HG03103 (cell line): ENCODE measurements around the gene MRS2.
A peak's percentile ranks its signal among the peaks of the same experiment; 100 is the strongest.
"Not testable (repeated sequence)": the region's sequence is repeated elsewhere in the genome, so short reads cannot be mapped to it uniquely, and the experiment has no call there.

Experiments
- ATAC-seq: cut with Tn5 transposase; IDR thresholded peaks from one replicate; pipeline ENCODE4 v1.9.1; 2021; ENCODE audit warnings: low read depth; ENCODE audit not compliant: unreplicated experiment

The MRS2 gene, protein sequence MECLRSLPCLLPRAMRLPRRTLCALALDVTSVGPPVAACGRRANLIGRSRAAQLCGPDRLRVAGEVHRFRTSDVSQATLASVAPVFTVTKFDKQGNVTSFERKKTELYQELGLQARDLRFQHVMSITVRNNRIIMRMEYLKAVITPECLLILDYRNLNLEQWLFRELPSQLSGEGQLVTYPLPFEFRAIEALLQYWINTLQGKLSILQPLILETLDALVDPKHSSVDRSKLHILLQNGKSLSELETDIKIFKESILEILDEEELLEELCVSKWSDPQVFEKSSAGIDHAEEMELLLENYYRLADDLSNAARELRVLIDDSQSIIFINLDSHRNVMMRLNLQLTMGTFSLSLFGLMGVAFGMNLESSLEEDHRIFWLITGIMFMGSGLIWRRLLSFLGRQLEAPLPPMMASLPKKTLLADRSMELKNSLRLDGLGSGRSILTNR

GRCh38 chr6:24402697-24403500 is at the start of gene MRS2:
Gene MRS2 (plus strand): TSS chr6:24402936. CDS start chr6:24403047, 111 bp downstream.
- peak; percentile 96 for ATAC-seq

- no peak for ATAC-seq
Observed at GRCh38 chr6:24353861-24354260, 48.9 kb upstream of the MRS2 start.

DNA sequence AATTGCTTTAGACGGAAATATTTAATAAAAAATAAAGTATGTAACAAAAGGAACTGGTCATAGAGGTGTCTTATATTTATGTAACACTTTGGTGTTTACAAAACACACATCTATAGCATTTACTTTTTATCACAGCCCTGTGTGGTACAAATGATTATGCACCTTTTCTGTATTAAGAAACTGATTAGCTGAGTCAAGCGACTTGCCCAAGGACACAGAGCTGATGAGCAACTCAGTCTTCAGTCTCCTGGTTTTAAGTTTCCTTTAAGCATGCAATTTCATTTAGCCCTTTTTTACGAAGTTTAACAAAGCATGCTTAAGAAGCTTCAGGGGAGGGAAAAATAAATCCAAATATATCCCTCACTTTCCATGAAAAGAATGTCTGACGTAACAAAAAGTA is 47.3 kb upstream of the MRS2 start:
- no peak for ATAC-seq

DNA sequence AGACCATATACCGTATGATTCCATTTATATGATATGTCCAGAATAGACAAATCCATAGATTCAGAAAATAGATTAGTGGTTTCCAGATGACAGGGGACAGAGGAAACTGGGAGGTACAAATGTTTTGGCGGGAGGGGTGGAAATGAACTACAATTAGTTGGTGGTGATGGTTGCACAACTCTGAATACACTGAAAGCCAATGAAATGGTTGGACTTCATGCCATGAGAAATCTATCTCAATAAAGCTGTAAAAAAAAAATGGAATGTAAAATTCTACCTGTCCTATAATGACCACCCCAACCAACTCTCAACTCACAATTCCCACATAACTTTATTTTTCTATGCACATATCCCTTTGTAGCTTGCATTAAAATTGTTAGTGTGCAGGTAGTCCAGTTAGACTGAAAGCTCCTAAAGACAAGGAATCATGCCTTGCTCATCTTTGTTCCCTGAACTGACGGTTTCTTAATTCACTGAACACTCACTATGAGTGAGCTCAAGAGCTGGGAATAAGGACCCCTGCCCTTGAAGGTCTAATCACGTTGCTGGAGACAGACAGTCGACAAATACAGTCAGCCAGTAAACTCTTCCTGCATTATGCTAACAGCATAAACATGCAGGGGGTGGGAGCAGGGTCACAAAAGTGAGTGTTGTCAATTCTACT is 46.3 kb upstream of the MRS2 start:
- no peak for ATAC-seq

- no peak for ATAC-seq
Observed at GRCh38 chr6:24357336-24358218, 45.2 kb upstream of the MRS2 start, which contains the start of gene DCDC2. Gene DCDC2 (minus strand): TSS chr6:24358059. CDS start chr6:24357750, 309 bp downstream.

- no peak for ATAC-seq
Observed at GRCh38 chr6:24358219-24358821, 44.4 kb upstream of the MRS2 start.

DNA sequence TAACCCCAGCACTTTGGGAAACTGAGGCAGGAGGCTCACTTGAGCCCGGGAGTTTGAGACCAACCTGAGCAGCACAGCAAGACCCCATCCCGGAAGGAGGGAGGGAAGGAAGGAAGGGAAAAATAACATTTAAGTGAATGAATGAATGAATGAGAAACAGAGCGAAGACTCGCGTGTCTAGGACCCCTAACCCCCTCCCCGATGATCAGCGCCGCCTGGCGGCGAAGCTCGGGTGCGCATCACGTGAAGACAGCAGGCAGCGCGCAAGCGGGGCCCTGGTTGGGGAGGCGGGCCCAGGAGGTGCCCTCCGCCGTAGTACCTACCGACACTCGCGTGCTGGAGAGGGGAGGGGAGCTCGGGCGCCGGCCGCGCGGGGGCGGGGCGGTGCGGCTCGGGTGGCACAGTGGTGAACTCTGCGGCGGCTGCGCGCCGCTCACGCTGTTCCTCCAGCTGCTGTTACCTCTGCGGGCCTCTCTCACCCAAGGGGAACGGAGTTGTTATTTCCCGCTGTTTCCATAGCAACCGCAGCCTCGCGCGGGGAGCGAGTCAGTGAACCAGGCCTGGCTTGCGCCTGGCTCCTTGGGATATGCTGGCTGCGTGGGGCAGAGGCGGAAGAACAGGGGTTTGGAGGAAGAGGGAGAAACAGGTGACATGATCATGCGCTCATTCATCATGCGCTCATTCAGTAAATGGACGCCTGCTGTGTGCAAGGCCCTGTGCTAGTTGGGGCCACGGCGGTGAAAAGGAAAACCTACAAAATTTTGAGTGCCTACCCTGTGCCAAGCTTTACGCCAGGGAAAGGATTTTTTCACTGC is 42.9 kb upstream of the MRS2 start:
- ATAC-seq: peak; percentile 80

DNA sequence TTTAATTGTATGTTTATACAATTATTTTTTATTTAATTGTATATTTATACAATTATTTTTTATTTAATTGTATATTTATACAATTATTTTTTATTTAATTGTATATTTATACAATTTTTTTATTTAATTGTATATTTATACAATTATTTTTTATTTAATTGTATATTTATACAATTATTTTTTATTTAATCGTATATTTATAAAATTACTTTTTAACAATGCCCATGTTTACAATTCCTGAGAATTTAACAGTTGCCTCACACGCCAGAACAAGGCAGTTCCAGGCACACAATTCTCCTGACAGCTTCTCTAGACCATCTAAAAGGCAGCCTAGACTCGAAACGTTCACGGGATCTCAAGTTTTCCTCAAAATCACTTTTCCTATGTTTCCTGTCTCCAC is 40.4 kb upstream of the MRS2 start:
- ATAC-seq: not testable (repeated sequence)

DNA sequence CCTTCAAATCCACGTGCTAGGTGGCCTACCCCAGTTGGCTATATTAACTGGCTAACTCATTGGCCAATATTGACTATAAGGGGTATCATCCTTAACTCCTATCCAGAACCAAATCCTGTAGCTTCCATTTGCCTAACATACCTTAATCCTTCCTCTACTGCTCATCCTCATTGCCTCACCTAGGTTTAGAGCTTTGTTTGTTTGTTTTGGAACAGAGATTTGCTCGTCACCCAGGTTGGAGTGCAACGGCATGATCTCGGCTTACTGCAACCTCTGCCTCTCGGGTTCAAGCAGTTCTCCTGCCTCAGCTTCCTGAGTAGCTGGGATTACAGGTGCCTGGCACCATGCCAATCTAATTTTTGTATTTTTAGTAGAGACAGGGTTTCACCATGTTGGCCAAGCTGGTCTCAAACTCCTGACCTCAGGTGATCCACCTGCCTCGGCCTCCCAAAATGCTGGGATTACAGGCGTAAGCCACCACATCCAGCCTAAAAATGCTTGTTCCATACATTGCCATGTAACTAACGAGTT is 37.6 kb upstream of the MRS2 start:
- ATAC-seq: not testable (repeated sequence)

GRCh38 chr6:24374612-24375011 is 28.1 kb upstream of the MRS2 start:
- ATAC-seq: no peak

DNA sequence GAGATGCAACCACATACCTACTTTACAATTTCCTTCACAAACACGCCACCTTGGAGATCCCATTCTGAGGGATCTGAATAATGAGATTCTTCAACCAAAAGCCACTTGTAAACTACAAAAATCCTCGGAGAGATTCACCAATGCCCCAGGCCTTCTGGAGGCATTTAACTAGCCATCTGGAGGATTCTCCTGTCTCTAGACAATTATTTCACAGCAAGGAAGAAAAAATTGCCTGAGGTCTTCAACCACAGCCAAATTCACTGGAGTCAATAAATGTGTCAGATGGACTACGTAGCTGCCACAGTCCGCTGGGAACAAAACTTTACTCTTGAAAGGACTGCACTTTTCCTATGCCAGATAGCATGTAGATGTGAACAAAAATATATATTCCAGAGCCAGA is 25.9 kb upstream of the MRS2 start:
- ATAC-seq: no peak

DNA sequence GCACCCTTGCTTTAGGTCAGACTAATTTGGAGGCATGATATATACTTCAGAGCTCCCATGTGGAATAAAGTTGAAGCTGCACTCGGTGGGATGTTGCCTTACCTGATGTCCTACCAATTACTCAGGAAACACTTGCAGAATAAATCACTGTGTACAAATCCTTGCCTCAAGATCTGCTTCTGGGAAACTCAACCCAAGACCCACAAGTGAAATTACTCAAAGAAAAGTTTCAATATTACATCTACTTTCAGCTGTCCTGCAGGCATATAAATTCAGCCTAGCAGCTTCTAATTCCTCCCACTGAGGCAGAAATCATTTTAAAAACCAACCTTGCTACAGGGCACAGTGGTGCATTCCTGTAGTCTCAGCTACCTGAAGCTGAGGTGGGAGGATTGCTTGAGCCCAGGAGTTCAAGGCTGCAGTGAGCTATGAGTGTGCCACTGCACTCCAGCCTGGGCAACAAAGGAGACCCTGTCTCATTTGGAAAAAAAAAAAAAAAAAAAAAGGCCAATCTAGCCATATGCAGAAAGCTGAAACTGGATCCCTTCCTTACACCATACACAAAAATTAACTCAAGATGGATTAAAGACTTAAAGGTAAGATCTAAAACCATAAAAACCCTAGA is 24.2 kb upstream of the MRS2 start:
- ATAC-seq: no peak

DNA sequence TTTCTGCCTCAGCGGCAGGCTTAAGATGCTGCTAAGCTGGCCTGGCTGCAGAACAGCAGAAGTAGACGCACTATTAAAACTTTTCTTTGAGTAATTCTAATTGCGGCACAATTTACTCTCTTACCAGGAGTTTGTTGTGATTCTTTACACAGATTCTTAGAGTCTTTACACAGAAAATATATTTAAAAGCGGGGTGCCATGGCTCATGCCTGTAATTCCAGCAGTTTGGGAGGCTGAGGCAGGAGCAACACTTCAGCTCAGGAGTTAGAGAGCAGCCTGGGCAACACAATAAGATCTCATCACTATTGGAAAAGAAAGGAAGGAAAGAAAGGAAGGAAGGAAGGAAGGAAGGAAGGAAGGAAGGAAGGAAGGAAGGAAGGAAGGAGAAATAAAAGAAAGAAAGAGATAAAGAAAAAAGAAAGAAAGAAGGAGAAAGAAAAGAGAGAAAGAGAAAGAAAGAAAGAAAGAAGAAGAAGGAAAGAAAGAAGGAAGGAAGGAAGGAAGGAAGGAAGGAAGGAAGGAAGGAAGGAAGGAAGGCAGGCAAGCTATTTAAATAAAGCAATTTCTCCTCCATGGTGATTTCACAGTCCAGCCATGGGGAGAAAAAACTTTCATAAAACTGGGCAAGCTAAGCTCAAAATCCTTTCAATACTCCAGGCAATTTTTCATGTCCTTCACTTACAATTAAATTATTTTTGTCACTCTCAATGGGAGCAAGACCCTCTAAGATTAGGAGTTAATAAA is 21.1 kb upstream of the MRS2 start:
- ATAC-seq: no peak

GRCh38 chr6:24382220-24382540 is 20.6 kb upstream of the MRS2 start:
- ATAC-seq: no peak

DNA sequence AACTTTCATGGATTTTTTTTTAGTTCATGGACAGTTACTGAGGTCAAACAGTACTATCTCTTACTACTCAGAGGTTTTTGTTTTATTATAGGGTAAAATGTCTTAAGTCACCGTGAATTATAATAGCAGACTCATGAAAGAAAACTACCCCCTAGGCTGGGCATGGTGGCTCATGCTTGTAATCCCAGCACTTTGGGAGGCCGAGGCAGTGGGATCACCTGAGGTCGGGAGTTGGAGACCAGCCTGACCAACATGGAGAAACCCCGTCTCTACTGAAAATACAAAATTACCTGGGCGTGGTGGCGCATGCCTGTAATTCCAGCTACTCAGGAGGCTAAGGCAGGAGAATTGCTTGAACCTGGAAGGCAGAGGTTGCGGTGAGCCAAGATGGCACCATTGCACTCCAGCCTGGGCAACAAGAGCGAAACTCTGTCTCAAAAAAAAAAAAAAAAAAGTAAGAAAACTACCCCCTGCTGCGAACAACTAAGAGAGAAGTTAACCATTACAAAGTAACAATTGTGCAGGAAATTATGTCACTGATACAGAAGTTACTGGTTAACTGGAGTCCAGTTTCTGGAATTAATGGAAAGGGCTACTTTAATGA is 19.7 kb upstream of the MRS2 start:
- ATAC-seq: not testable (repeated sequence)

DNA sequence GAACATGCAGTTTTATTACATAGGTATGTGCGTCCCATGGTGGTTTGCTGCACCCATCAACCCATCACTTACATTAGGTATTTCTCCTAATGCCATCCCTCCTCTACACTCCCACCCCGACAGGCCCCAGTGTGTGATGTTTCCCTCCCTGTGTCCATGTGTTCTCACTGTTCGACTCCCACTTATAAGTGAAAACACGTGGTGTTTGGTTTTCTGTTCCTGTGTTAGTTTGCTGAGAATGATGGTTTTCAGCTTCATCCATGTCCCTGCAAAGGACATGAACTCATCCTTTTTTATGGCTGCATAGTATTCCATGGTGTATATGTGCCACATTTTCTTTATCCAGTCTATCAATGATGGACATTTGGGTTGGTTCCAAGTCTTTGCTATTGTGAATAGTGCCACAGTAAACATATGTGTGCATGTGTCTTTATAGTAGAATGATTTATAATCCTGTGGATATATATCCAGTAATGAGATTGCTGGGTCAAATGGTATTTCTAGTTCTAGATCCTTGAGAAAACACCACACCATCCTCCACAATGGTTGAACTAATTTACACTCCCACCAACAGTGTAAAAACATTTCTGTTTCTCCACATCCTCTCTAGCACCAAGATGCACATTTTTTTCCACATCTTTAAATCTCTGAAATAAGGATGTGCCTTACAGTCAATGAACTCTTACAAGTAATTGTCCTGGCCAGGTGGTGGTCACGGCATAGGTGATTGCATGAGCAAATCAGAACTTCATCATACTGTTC is 18.2 kb upstream of the MRS2 start:
- not testable (repeated sequence) for ATAC-seq
